Mucosa of descending colon (tissue), 3 donors: ENCODE measurements around the gene PPP2R5C. TPM values are rescaled to one million over a fixed set of nuclear protein-coding genes. Genes with fewer than 3 reads are reported as not detected.

Experiments
- ATAC-seq: fragments of 200-7000 bp; cut with Tn5 transposase; one replicate; pipeline ENCODE4 v1.9.1; 2020; ENCODE audit warnings: mild to moderate bottlenecking, moderate library complexity
- DNase-seq, 3 donors: peaks; one replicate each; pipeline ENCODE4 v3.0.0-alpha.2; 2020
- H3K36me3 ChIP-seq: fragments of 200-600 bp; one replicate; pipeline ENCODE4 v1.8.0; 2021; ENCODE audit warnings: low read depth, mild to moderate bottlenecking
- H3K4me1 ChIP-seq: fragments of 200-600 bp; one replicate; pipeline ENCODE4 v1.8.0; 2021; ENCODE audit warnings: low read depth, mild to moderate bottlenecking
- H3K4me3 ChIP-seq: fragments of 200-600 bp; one replicate; pipeline ENCODE4 v1.8.0; 2021; ENCODE audit warnings: mild to moderate bottlenecking
- H3K9me3 ChIP-seq: fragments of 200-600 bp; one replicate; pipeline ENCODE4 v1.8.0; 2021; ENCODE audit warnings: mild to moderate bottlenecking
- intact Hi-C, 2 donors: fragments of 100-400 bp; cut with DNase I in 1 of 2; cut with micrococcal nuclease in 1 of 2; formaldehyde crosslinking; loops; one replicate each; pipeline versions ENCODE4 v1.11.0 to v1.11.1; 2022; cut with DNase I, micrococcal nuclease
- total RNA-seq, 3 donors: library from RNA; stranded (reverse); fragmentation: NEBNext Ultra II Directional in 2 of 3; extraction: Animal tissue kit (Norgen Biotek cat#: 25700) in 2 of 3; gene quantifications; one replicate each; pipeline versions ENCODE4 v1.2.1 to v1.2.4, GENCODE V29; 2021 to 2023
- TF ChIP-seq, protein P1 (sequence below): fragments of 200-600 bp; IDR thresholded peaks from one replicate; pipeline ENCODE4 v1.8.0; 2022; ENCODE audit warnings: antibody characterized with exemption, mild to moderate bottlenecking
- donor health status: DM: no; HTN: no; CAD: no; lungs with moderate emphysema.
- donor health status: DM: no; HTN: no; CAD: no.
- donor health status: DM: no; HTN: yes; CAD: no.

The PPP2R5C gene
- total RNA-seq, 3 donors from 2014 or later = 131 to 173 (median 160) TPM

GRCh38 chr14:101772770-101773169, 11.3 kb downstream of the PPP2R5C start:
- intact Hi-C loops = loop anchor here in 1 of 2 donors (5.0 kb wide), 1 partner anchor 190 kb away; the partner anchor contains the start of gene DYNC1H1
- no peak for ATAC-seq
- Histone ChIP-seq H3K9me3 (no peaks in the 10 kb centered on the region), H3K4me3 (no peak overlapping the region), H3K4me1 (no peaks in the 10 kb centered on the region), H3K36me3 (no peaks in the 10 kb centered on the region)
- TF ChIP-seq, protein P1, sequence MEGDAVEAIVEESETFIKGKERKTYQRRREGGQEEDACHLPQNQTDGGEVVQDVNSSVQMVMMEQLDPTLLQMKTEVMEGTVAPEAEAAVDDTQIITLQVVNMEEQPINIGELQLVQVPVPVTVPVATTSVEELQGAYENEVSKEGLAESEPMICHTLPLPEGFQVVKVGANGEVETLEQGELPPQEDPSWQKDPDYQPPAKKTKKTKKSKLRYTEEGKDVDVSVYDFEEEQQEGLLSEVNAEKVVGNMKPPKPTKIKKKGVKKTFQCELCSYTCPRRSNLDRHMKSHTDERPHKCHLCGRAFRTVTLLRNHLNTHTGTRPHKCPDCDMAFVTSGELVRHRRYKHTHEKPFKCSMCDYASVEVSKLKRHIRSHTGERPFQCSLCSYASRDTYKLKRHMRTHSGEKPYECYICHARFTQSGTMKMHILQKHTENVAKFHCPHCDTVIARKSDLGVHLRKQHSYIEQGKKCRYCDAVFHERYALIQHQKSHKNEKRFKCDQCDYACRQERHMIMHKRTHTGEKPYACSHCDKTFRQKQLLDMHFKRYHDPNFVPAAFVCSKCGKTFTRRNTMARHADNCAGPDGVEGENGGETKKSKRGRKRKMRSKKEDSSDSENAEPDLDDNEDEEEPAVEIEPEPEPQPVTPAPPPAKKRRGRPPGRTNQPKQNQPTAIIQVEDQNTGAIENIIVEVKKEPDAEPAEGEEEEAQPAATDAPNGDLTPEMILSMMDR = no peak
- DNase-seq = no peak

DNA sequence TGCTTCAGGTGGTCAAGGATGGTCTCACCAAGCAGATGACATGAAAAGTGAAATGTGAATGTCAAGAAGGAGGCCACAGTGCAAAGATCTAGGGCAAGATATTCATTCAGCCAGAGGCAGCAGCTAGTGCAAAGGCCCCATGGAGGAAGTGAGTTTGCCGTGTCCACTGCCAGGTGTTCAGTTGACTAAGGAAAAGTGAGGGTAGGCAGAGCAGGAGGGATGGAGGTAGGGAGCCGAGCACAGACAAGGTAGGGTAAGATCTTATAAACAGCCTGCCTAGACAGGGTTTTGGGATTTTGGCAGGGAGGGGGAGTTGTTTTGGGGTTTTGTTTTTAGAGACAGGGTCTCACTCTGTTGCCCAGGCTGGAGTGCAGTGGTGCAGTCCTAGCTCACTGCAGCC, 11.9 kb downstream of the PPP2R5C start:
- H3K9me3 ChIP-seq = no peaks in the 10 kb centered on the region
- DNase-seq (no peak), ATAC-seq (no peak)
- no peaks in the 10 kb centered on the region for H3K4me1 ChIP-seq
- H3K4me3 ChIP-seq = no peak overlapping the region
- TF ChIP-seq, protein P1 = no peak
- intact Hi-C loops = loop anchor here in 1 of 2 donors (5.0 kb wide), 1 partner anchor 189 kb away; the partner anchor contains the start of gene DYNC1H1
- H3K36me3 ChIP-seq = no peaks in the 10 kb centered on the region

- intact Hi-C loops = loop anchor here in 1 of 2 donors (5.0 kb wide), 1 partner anchor 188 kb away; the partner anchor contains the start of gene DYNC1H1
- no peaks in the 10 kb centered on the region for H3K4me1 ChIP-seq
- DNase-seq (no peak), ATAC-seq (no peak)
- H3K9me3 ChIP-seq = no peaks in the 10 kb centered on the region
- H3K4me3 ChIP-seq = no peak overlapping the region
- TF ChIP-seq, protein P1 = no peak
- H3K36me3 ChIP-seq = no peaks in the 10 kb centered on the region
Observed at GRCh38 chr14:101774006-101774795, 12.7 kb downstream of the PPP2R5C start.

GRCh38 chr14:101774814-101775213, 13.3 kb downstream of the PPP2R5C start:
- H3K4me3 ChIP-seq = no peak overlapping the region
- H3K36me3 ChIP-seq = no peaks in the 10 kb centered on the region
- DNase-seq (no peak), ATAC-seq (no peak)
- H3K4me1 ChIP-seq = no peaks in the 10 kb centered on the region
- no peaks in the 10 kb centered on the region for H3K9me3 ChIP-seq
- TF ChIP-seq, protein P1 = no peak
- intact Hi-C loops = loop anchor here in 1 of 2 donors (5.0 kb wide), 1 partner anchor 187 kb away; the partner anchor contains the start of gene DYNC1H1

DNA sequence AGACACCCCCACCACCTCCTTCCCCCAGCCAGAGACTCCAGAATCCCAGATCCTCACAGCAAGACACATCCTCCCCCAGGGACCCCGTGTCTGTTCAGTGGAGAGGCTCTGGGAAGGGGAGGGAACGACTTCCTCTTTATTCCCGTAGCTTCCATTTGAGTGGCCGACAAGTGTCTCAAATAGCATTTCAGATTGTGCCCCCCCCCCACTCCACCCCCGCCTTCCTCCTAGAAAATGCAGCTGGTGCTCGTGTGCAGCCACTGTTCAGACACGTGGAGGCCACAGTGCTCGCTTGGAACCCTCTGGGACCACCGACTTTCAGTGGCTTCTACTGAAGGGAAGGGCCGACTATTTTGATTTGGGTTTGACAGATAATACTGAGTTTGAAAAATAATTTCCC, 14.3 kb downstream of the PPP2R5C start:
- Histone ChIP-seq H3K4me1 (peaks cover 4% of the 10 kb centered on the region), H3K9me3 (no peaks in the 10 kb centered on the region), H3K4me3 (no peak overlapping the region), H3K36me3 (no peaks in the 10 kb centered on the region)
- no peak for ATAC-seq
- DNase-seq = no peak
- intact Hi-C loops = no loop called here
- TF ChIP-seq, protein P1 = no peak
